Fibroblast of lung (primary cell): ENCODE results near the gene HMMR. TPM values are rescaled to one million over a fixed set of nuclear protein-coding genes. Genes with fewer than 3 reads are reported as not detected.

Source experiments
- DNase-seq, 2 donors: peaks; one replicate each; pipeline versions ENCODE4 v3.0.0 to v3.0.0-alpha.2; 2010; ENCODE audit warnings: low read depth in 2 of 2
- H2AFZ ChIP-seq: 2 replicates; pipeline ENCODE4 v1.5.1; 2012; ENCODE audit warnings: low read length, control low read depth, inconsistent platforms
- H3K27ac ChIP-seq: 2 replicates; pipeline ENCODE4 v1.5.1; 2011; ENCODE audit warnings: low read length, control low read depth; ENCODE audit not compliant: insufficient read depth
- H3K27me3 ChIP-seq: 2 replicates; pipeline ENCODE4 v1.5.1; 2011; ENCODE audit warnings: mild to moderate bottlenecking, low read length; ENCODE audit not compliant: control insufficient read depth, insufficient read depth
- H3K36me3 ChIP-seq: 2 replicates; pipeline ENCODE4 v1.5.1; 2011; ENCODE audit warnings: low read length; ENCODE audit not compliant: control insufficient read depth, insufficient read depth
- H3K4me1 ChIP-seq: 2 replicates; pipeline ENCODE4 v1.5.1; 2011; ENCODE audit warnings: low read length; ENCODE audit not compliant: control insufficient read depth, insufficient read depth; ENCODE audit errors: extremely low read depth
- H3K4me2 ChIP-seq: 2 replicates; pipeline ENCODE4 v1.5.1; 2011; ENCODE audit warnings: low read length, control low read depth; ENCODE audit not compliant: insufficient read depth; ENCODE audit errors: extremely low read depth
- H3K4me3 ChIP-seq, 4 experiments: fragments of 200-600 bp in 1 of 4; sonication (generic) in 1 of 4; replicated peaks in 1 of 4; 2 replicates each; pipeline ENCODE4 v1.5.1; 2011 to 2016; ENCODE audit warnings: low read length in 4 of 4, low read depth in 3 of 4, mild to moderate bottlenecking in 3 of 4, control low read depth in 2 of 4, inconsistent platforms in 1 of 4, mixed read lengths in 1 of 4; ENCODE audit not compliant: insufficient read depth in 1 of 4; ENCODE audit errors: control extremely low read depth in 1 of 4
- H3K79me2 ChIP-seq: 2 replicates; pipeline ENCODE4 v1.5.1; 2012; ENCODE audit warnings: mild to moderate bottlenecking, low read length, inconsistent platforms; ENCODE audit not compliant: control insufficient read depth, insufficient read depth
- H3K9ac ChIP-seq: 2 replicates; pipeline ENCODE4 v1.5.1; 2011; ENCODE audit warnings: mild to moderate bottlenecking, low read length, control low read depth; ENCODE audit not compliant: insufficient read depth
- H3K9me3 ChIP-seq: 2 replicates; pipeline ENCODE4 v1.5.1; 2012; ENCODE audit warnings: low read depth, low read length; ENCODE audit not compliant: control insufficient read depth, insufficient read depth
- H4K20me1 ChIP-seq: 2 replicates; pipeline ENCODE4 v1.5.1; 2011; ENCODE audit warnings: low read length; ENCODE audit not compliant: control insufficient read depth, insufficient read depth; ENCODE audit errors: extremely low read depth
- CTCF ChIP-seq, 2 donors: IDR thresholded peaks in 1 of 2; conservative IDR thresholded peaks in 1 of 2; 1 replicate in 1 of 2; 2 replicates in 1 of 2; pipeline ENCODE4 v1.5.1; 2011 to 2012; ENCODE audit warnings: low read length in 2 of 2, control low read depth in 1 of 2, inconsistent platforms in 1 of 2, low read depth in 1 of 2, mild to moderate bottlenecking in 1 of 2
- EZH2 ChIP-seq: IDR thresholded peaks from 2 replicates; pipeline ENCODE4 v1.5.1; 2012; ENCODE audit warnings: low read length, control low read depth, mild to moderate bottlenecking; ENCODE audit errors: missing control alignments
- polyA plus RNA-seq, 2 donors: library from polyadenylated mRNA; depleted of rRNA in 1 of 2; stranded (reverse) in 1 of 2; unstranded in 1 of 2; fragments of >200 nt; gene quantifications; 2 replicates each; pipeline ENCODE4 v1.2.1, GENCODE V29; 2011 to 2012; ENCODE audit warnings: missing spikeins in 1 of 2
- total RNA-seq: library from RNA; depleted of rRNA; stranded (reverse); fragments of >200 nt; gene quantifications from 2 replicates; pipeline ENCODE4 v1.2.1, GENCODE V29; 2014

The HMMR gene
- total and polyA plus RNA-seq, 2 donors (not counting 1 experiment from before 2014, with no cell fraction given): 5.6 to 19.7 TPM

- peaks cover 44% of the 10 kb centered on the region for H3K79me2 ChIP-seq
- H3K9me3 ChIP-seq: no peaks in the 10 kb centered on the region
- peak overlapping the region; percentile 99 for H2AFZ ChIP-seq
- H3K36me3 ChIP-seq: no peaks in the 10 kb centered on the region
- no peaks in the 10 kb centered on the region for H3K4me1 ChIP-seq
- peak overlapping the region; percentile 91 for H3K4me2 ChIP-seq
- H3K4me3 ChIP-seq: peak overlapping the region; percentile 88 to 93 (median 90)
- H3K27me3 ChIP-seq: no peaks in the 10 kb centered on the region
- H3K9ac ChIP-seq: peak overlapping the region; percentile 95
- DNase-seq: no peak
- H3K27ac ChIP-seq: peak overlapping the region; percentile 98
- TF ChIP-seq EZH2 (no peak), CTCF (conservative IDR thresholded peaks at IDR 0.05 in 1 of 2, IDR thresholded peaks at IDR 0.05 in 1 of 2; ENCODE audit: low read depth in 1 of 2, low read length in 2 of 2) (no peak)
- no peaks in the 10 kb centered on the region for H4K20me1 ChIP-seq
Measured at GRCh38 chr5:163459462-163459818, 992 bp upstream of the HMMR start.

GRCh38 chr5:163459819-163460561 lies 442 bp upstream of the HMMR start, which contains the start of gene NUDCD2:
Gene NUDCD2 (minus strand): TSS chr5:163460102. CDS start chr5:163460050, 52 bp downstream.
- H3K79me2 ChIP-seq: peaks cover 44% of the 10 kb centered on the region
- H3K4me1 ChIP-seq: no peaks in the 10 kb centered on the region
- TF ChIP-seq CTCF (conservative IDR thresholded peaks at IDR 0.05 in 1 of 2, IDR thresholded peaks at IDR 0.05 in 1 of 2; ENCODE audit: low read depth in 1 of 2, low read length in 2 of 2): peak in 1 of 2 donors; percentile 21
- no peak for TF ChIP-seq EZH2
- peak within 1 kb of the TSS; percentile 98 for H3K27ac ChIP-seq
- no peaks in the 10 kb centered on the region for H4K20me1 ChIP-seq
- peak within 1 kb of the TSS; percentile 97 for H3K4me2 ChIP-seq
- peak; percentile 98 to 99 for DNase-seq
- H2AFZ ChIP-seq: peak within 1 kb of the TSS; percentile 99
- no peaks in the 10 kb centered on the region for H3K27me3 ChIP-seq
- H3K9me3 ChIP-seq: no peaks in the 10 kb centered on the region
- H3K9ac ChIP-seq: peak within 1 kb of the TSS; percentile 95
- H3K36me3 ChIP-seq: no peaks in the 10 kb centered on the region
- H3K4me3 ChIP-seq: peak within 1 kb of the TSS; percentile 90 to 93 (median 91)

- no peak overlapping the region for H3K4me2 ChIP-seq
- no peaks in the 10 kb centered on the region for H4K20me1 ChIP-seq
- TF ChIP-seq EZH2 (no peak), CTCF (conservative IDR thresholded peaks at IDR 0.05 in 1 of 2, IDR thresholded peaks at IDR 0.05 in 1 of 2; ENCODE audit: low read depth in 1 of 2, low read length in 2 of 2) (no peak)
- no peaks in the 10 kb centered on the region for H3K27me3 ChIP-seq
- peaks cover 36% of the 10 kb centered on the region for H3K79me2 ChIP-seq
- no peaks in the 10 kb centered on the region for H3K9me3 ChIP-seq
- H3K4me1 ChIP-seq: no peaks in the 10 kb centered on the region
- no peaks in the 10 kb centered on the region for H3K36me3 ChIP-seq
- H2AFZ ChIP-seq: peak overlapping the region; percentile 3
- no peak overlapping the region for H3K4me3 ChIP-seq
- peak in 1 of 2 donors; percentile 19 for DNase-seq
- no peak overlapping the region for H3K27ac ChIP-seq
- H3K9ac ChIP-seq: no peak overlapping the region
Measured at GRCh38 chr5:163463063-163463435, 2.6 kb downstream of the HMMR start.
